ENCODE results near the gene KIF5C.
"Not testable (repeated sequence)": the region's sequence is repeated elsewhere in the genome, so short reads cannot be mapped to it uniquely, and the experiment has no call there.

KIF5C gene

DNA sequence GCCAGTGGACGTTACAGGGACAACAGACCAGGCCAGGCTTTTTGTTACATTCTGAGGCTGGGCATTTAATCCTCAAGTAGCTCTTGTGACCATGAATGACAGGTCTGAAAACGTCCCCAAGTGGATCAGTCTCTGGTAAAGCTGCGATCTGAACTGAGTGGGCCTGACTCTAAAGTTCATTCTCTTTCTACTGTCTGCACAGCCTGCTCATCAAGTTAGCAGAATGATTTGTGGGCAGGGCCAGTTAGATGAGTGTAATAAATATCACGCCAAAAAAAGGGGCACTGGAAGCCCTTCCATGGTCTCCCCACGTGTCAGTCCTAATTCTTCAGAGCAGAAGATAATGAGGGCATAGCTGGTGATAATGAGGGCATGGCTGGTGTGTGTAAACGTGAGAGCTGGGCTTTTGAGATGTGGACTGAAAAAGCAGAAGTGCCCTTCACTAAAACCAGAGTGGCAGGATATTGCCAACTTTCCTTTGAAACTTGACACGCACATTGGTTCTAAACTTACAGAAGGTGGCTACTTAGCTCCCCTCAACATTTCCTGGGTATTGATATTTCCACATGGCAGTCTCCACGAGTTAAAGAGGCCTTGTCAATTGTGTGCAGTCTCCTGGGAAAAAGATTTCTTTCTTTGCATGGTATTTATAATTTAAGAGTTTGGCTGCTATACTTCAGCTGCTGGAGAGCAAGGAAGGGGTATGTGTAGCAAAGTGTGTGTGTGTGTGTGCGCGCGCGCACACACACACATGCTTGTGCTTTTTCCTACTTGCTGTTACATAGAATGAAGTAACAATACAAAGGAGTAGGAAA lies 90.8 kb downstream of the KIF5C start:
- DNase-seq (ENCODE audit: low read depth): no peak

- no peak for DNase-seq (ENCODE audit: low read depth)
These were observed 91.4 kb downstream of the KIF5C start for GRCh38 chr2:148966438-148966758.

DNA sequence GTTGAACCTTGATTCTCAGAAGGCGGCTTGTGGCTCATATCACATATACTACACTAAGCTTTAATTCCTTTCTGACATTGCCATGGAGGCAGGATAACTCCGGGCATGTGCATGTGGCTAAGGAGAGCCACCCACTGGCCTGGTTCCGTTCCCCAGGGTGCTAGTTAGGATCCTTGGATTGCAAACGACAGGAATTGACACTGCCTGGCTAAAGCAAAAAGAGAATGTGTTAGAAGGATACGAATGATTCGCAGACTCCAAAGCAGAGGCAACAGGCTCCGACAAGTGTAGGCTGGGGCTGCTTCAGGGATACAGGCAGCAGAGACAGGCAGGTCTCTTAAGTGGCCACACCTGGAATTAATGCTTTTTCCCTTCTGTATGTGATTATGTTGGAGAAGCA lies 92.0 kb downstream of the KIF5C start:
- no peak for DNase-seq (ENCODE audit: low read depth)

- DNase-seq (ENCODE audit: low read depth): peak; percentile 7
These were observed 92.6 kb downstream of the KIF5C start for GRCh38 chr2:148967578-148967977.

DNA sequence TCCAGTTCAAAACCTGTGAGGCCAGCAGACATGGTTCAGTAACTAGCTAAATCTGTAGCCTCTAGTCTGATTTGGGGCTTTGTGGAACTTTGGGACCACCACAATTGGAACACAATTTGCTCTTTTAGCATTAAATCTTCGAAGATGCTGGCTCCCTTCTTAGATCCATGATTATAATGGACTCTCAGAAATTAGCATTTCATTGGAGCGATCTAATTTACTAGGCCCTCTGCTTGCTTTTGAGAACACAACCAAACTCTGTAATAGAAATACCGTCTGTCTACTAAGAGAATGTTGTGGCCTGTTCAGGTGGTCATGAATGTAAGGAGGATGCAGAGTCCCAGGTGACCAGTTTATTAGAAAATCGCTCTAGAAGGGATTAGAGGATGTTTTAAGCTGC lies 93.3 kb downstream of the KIF5C start:
- DNase-seq (ENCODE audit: low read depth): no peak

- DNase-seq (ENCODE audit: low read depth): no peak
These were observed 93.8 kb downstream of the KIF5C start for GRCh38 chr2:148968776-148969319.

GRCh38 chr2:148969659-148970061 lies 94.6 kb downstream of the KIF5C start:
- no peak for DNase-seq (ENCODE audit: low read depth)

DNA sequence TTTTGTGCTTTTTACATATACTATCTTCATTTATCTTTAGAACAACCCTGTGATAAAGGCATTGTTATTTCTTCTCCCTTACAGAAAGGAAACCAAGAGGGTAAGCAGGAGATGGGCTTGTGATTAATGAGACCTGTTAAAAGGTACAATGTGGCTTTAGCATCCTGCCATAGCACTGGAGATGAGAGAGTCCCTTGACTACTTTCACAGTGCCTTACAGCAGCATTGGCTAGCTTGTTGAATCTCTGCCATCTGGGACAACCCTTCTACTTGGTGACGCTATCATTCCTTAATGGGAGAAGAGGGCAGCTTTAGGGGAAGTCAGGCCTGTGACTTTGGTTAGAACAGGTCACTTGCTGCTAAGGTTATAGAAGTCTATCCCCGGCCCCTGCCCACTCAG lies 95.4 kb downstream of the KIF5C start:
- no peak for DNase-seq (ENCODE audit: low read depth)

- no peak for DNase-seq (ENCODE audit: low read depth)
These were observed 96.5 kb downstream of the KIF5C start for GRCh38 chr2:148971547-148971946.

GRCh38 chr2:148974095-148974494 lies 99.1 kb downstream of the KIF5C start:
- DNase-seq (ENCODE audit: low read depth): no peak

GRCh38 chr2:148978026-148978685 lies 103.1 kb downstream of the KIF5C start:
- DNase-seq (ENCODE audit: low read depth): no peak

DNA sequence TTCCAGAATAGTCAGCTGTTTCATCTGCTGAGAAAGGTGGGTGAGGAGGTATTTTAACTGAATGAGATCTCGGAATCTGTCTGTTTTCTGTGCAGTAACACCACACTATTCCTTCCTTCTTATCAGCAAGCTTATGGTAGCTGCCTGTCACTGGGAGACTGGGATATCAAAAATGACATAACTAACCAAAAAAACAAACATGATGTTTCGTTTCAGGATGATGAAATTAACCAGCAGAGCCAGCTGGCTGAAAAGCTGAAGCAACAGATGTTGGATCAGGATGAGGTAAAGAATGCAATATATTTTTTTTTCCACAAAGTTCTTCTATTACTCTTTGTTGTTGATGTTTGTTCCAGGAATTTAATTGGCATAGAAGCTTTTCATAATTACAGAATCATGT lies 103.7 kb downstream of the KIF5C start:
- peak; percentile 48 for DNase-seq (ENCODE audit: low read depth)

DNA sequence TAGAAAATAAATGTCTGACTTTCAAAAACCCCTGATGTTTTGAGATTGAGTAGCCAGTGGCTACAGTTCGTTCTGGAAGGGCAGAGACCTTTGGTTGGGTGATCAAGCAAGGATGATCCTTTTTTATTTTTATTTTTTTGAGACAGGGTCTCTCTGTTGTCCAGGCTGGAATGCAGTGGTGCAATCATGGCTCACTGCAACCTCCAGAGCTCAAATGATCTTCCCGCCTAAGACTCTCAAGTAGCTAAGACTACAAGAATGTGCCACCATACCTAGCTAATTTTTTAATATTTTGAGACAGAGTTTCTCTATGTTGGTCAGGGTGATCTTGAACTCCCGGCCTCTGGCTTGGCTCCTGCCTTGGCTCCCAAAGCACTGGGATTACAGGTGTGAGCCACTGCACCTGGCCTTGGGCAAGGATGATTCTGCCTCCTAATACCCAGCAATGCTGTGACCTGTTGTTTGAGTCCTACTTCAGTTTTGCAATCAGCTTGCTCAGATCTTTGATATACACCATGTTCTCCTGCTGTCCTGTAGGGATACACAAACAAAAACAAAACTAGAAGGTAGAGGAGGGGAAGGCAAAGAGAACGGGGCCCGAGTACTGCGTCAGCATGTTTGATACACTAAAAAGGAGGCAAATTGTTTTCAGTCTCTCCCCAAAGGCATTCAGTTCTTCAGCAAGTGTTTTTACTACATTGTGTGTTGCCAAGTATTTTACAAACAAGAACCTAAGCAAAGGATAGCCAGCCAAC lies 104.3 kb downstream of the KIF5C start:
- no peak for DNase-seq (ENCODE audit: low read depth)

GRCh38 chr2:148979919-148980277 lies 104.9 kb downstream of the KIF5C start:
- DNase-seq (ENCODE audit: low read depth): no peak

- not testable (repeated sequence) for DNase-seq (ENCODE audit: low read depth)
These were observed 105.5 kb downstream of the KIF5C start for GRCh38 chr2:148980496-148980895.

- no peak for DNase-seq (ENCODE audit: low read depth)
These were observed 106.3 kb downstream of the KIF5C start for GRCh38 chr2:148981324-148981723.

DNA sequence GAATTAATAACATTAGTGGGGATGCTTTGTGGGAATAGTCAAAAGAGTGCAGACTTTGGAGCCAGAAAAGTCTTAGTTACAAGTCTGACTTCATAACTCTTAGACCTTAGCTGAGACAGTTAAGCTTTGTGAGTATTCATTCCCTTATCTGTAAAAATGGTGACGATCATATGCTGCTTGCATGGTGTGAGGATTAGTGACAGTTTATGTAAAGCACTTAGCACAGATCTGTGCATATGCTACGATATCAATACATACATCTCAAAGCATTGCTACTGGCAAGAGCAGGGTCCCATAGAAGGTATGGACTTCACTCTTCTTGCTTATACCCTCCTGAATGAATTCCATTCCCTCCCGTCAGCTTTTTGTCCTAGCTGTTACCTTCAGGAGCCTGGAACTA lies 106.8 kb downstream of the KIF5C start:
- DNase-seq (ENCODE audit: low read depth): no peak

DNA sequence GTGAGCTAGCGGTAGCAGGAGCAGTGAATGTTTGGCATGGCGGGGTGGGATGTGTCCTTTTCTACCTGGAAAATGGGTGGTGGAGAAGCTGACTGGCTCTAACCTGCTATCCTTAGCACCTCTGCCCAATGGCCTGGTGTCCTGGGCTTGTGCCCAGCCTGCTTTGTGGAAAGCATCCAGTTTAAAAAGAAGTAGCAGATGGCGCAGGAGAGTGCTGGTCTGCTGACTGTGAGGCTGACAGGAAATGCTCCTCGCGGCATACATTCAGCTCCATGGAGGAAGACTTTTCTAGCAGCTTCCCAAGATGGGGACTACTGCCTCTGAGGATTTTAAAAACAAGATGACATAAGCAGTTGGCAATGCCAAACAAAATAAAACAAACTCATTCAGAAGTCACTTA lies 107.3 kb downstream of the KIF5C start:
- DNase-seq (ENCODE audit: low read depth): no peak

- DNase-seq (ENCODE audit: low read depth): no peak
These were observed 108.9 kb downstream of the KIF5C start for GRCh38 chr2:148983896-148984295.

DNA sequence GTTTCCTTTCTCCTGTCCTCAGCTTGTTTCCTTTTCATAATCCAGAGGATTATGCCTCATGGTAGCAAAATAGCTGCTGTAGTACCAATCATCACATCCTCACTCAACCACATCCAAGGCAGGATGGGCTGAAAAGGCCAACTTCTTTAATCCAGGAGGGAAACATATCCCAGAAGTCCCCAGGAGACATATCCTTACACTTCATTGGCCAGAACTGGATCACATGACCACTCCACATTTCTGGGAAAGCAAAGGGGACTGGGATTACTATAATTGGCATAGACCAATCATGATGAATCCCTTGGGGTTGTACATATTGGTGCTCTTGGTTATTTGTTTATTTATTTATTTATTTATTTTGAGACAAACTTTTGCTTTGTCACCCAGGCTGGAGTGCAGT lies 109.4 kb downstream of the KIF5C start:
- no peak for DNase-seq (ENCODE audit: low read depth)

GRCh38 chr2:148987286-148987685 lies 112.3 kb downstream of the KIF5C start:
- no peak for DNase-seq (ENCODE audit: low read depth)

GRCh38 chr2:148988337-148988736 lies 113.3 kb downstream of the KIF5C start:
- DNase-seq (ENCODE audit: low read depth): no peak
